Lower leg skin (tissue), 3 donors: ENCODE results near the gene VSTM2L.

Source experiments
- CTCF ChIP-seq, 3 donors: fragments of 450-650 bp; IDR thresholded peaks; one replicate each; pipeline ENCODE4 v1.5.1; 2016; ENCODE audit warnings: antibody characterized with exemption in 3 of 3, mild to moderate bottlenecking in 3 of 3, moderate library complexity in 2 of 3
- POLR2A ChIP-seq, 2 donors: fragments of 450-650 bp; IDR thresholded peaks; one replicate each; pipeline ENCODE4 v1.6.1; 2016 to 2017; ENCODE audit warnings: antibody characterized with exemption in 2 of 2, mild to moderate bottlenecking in 1 of 2, moderate library complexity in 1 of 2

GRCh38 chr20:37919389-37920040 is 16.6 kb downstream of the VSTM2L start:
- no peak for TF ChIP-seq POLR2A (IDR thresholded peaks at IDR 0.05)
- no peak for TF ChIP-seq CTCF (IDR thresholded peaks at IDR 0.05)
